HG02973 (cell line): Measurements from ENCODE around the gene EDARADD.
A peak's percentile ranks its signal among the peaks of the same experiment; 100 is the strongest.
"Not testable (repeated sequence)": the region's sequence is repeated elsewhere in the genome, so short reads cannot be mapped to it uniquely, and the experiment has no call there.

Experiments used
- ATAC-seq: cut with Tn5 transposase; IDR thresholded peaks from one replicate; pipeline ENCODE4 v1.9.1; 2021; ENCODE audit warnings: moderate library complexity; ENCODE audit not compliant: unreplicated experiment

Gene EDARADD

DNA sequence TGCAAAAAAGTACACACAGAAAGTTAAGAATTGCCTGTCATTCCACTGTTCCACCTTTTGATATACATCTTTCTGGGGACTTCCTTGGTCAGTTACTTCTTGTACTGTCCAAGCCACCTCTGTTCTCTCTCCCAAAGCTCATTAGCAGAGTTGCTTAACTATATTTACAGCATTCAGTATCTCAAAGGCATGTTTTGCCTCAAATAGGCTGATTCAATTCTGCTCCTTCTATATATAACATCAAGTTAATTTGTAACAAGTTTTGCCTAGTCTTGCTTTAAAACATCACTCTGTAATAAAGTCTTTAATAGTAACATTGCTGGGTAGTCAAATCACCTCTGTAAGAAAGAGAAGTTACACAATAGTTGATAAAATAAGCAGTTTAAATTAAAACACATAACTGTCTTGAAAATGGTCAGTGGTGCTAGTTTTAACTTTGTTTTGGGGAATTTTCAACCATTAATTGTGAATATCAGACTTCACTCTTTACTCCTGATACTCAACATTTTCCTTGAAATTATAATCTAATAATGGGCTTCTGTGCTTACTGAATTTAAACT is 35.7 kb downstream of the EDARADD start:
- ATAC-seq: no peak

DNA sequence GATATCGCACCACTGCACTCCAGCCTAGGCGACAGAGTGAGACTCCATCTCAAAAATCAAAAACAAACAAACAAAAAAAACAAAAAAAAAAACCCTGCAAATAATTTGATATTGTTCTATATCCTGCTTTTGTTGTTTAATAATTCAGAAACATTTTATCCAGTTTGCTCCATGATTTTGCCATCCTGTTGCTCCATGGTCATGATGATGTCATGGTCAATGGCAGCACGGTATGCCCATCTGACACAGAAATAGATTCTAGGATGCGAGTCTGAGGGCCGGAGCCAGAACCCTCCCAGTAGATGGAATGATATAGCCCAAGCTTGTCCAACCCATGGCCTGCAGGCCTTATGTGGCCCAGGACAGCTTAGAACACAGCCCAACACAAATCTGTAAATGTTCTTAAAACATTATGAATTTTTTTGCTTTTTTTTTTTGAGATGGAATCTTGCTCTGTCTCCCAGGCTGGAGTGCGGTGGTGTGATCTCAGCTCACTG is 39.8 kb downstream of the EDARADD start:
- ATAC-seq: no peak

DNA sequence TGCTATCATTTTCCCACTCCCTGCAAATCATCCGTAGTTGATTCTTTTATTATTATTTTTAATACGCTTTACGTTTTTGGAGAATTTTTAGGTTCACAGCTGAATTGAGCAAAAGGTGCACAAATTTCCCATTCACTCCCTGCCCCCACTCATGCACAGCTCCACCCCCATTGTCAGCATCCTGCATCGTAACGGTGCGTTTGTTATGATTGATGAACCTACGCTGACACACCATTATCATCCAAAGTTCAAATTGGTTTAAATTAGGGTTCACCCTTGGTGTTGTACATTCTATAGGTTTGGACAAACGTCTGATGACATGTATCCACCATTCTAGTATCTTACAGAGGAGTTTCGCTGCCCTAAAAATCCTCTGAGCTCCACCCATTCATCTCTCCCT is 44.5 kb downstream of the EDARADD start:
- ATAC-seq: no peak

DNA sequence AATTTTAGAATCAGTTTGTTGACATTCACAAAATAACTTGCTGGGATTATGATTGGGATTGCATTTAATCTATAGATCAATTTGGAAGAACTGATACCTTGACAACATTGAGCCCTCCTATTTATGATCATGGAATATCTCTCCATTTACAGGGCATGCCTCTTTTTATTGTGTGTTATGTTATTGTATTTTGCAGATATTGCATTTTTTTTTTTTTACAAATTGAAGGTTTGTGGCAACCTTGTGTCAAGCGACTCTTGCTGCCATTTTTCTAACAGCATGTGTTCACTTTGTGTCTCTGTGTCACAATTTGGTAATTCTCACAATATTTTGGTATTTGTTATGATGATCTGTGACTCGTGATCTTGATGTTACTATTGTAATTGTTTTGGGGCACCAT is 46.3 kb downstream of the EDARADD start:
- ATAC-seq: no peak

DNA sequence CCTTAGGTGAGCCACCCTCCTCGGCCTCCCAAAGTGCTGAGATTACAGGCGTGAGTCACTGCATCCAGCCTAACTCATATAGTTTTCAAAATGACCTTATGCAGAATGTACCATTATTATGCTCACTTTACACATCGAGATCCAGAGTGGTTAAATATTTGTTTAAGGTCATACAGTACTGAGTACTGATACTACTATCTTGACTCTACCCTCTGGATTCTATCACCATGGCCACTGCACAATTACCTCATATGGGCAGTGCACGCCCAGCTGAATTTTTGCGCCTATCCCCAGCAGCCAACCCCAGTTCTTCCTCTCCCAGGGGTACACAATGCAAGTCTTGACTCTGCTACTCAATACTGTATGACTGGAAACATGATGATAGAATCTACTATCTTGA is 56.7 kb downstream of the EDARADD start:
- no peak for ATAC-seq

DNA sequence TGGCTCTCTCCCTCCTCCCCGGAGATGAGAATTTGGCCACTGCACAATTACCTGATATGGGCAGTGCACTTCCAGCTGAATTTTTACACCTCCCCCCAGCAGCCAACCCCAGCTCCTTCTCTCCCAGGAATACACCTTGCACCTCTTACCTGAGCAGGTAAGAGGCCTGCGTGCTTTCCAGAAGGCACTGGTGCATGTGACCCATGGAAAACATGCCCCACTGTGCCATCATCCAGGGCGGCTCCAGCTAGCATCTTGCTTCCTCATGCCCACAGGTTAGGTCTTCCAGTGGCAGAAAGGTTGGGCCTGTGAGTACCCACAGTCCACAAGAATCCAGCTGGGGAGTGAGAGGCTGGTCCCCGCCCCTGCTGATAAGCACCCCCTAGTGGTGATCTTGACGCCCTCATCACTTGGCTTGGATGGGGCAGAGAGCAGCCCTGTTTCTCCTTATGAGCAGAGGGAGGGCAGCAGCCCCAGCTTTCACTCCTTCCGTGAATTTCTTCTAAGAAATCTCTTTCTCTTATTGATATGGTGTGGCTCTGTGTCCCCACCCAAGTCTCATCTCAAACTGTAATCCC is 57.8 kb downstream of the EDARADD start:
- peak; percentile 67 for ATAC-seq

DNA sequence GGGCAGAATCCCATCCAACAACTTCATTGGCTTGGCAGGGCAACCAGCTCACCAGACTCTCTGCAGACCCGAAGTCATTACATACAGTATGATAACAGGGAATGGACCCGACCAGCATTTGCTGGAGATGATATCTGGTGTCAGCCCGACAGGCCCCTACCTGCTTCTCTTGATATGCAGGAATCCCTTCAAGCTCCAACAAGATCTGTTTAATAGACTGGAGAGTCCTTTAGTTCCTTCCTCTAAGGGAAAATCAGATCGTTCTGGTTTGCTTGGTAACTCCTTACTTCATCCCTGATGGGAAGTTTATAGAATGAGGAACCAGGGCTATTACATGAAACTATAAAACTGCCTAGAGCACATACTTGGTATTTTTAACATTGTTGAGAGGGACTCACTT is 61.2 kb downstream of the EDARADD start:
- no peak for ATAC-seq

DNA sequence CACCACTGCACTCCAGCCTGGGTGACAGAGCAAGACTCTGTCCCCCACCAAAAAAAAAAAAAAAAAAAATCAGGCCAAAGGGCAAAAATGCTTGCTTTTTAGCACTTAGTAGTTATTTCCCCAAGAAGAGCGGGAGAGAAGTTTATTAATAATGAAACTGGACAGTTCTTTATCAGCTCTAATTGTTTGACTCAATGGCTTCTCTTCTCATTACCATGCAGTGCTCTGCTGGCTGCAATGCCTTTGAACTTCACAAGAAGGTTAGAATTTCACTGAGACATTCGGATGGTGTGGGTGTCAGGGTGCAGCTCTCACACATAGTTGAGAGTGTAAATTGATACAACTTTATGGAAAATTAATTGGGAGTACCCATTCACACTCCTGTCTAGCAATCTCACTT is 63.7 kb downstream of the EDARADD start:
- peak; percentile 73 for ATAC-seq

DNA sequence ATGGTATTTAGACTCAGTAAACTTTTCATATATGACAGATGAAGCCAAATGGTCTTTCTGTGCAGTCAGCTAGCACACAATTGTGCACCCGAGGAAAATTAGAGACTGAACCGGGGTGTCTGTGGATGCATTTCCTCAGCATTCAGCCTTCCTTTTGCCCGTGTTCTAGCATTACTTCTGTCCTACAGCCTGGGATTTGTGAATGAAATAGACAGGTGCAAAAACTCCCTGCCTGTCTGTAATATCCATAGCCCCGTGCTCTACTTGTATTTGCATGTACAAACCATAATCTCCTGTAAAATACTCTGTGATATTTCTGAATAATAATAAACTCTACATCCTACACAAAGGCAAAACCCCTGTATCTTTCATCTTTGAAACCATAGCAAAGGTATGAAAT is 64.9 kb downstream of the EDARADD start:
- no peak for ATAC-seq

DNA sequence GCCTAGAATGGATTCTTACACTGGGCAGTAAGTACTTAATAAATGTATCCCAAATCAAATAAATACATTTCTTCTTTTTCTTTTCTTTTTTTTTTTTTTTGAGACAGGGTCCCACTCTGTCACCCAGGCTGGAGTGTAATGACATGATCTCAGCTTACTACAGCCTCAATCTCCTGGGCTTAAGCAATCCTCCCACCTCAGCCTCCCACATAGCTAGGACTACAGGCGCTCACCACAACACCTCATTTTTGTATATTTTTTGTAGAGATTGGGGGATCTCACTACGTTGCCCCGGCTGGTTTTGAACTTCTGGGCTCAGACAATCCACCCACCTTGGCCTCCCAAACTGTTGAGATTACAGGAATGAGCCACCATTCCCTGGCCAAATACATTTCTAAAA is 66.0 kb downstream of the EDARADD start:
- ATAC-seq: no peak

DNA sequence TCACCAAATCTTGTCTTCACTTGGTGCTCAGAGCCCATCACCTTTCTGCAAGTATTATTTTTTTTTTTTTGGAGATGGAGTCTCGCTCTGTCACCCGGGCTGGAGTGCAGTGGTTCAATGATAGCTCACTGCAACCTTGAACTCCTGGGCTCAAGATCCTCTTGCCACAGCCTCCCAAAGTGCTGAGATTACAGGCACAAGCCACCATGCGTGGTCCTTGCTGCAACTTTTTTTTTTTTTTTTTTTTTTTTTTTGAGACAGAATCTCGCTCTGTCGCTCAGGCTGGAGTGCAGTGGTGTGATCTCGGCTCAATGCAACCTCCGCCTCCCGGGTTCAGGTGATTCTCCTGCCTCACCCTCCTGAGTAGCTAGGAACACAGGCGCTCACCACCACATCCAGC is 70.1 kb downstream of the EDARADD start:
- not testable (repeated sequence) for ATAC-seq

DNA sequence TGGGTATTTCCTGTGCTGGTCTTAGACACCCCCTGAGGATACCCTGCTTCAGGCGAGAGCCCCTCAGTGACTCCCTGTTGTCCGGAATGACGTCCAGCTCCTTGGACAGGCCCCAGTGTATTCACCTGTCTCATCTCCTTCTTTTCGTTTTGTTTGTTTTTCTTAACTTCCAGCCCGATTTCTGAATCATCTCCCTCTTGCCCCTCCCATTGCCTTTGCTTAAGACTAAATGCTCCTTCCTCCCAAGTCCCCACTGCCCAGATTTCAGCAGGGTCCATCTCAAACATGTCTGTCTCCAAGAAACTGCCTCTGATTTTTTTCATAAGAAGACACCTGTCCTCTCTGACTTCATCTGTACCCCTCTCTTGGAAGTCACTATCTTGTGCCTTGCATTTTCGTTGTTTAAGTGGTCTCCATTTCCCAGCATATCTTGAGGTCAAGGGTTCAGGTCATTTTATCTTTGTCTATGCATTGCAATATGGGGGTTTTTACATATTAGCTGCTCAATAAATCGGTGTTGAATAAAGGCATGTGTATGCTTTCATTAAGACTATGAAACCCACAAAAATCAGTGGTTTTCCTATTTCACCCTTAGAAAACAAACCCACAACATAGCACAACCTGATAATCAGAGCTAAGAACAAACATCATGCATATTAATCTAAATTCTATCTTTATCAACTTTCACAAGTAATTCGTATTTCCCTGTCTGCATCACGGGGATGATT is 71.3 kb downstream of the EDARADD start:
- no peak for ATAC-seq

DNA sequence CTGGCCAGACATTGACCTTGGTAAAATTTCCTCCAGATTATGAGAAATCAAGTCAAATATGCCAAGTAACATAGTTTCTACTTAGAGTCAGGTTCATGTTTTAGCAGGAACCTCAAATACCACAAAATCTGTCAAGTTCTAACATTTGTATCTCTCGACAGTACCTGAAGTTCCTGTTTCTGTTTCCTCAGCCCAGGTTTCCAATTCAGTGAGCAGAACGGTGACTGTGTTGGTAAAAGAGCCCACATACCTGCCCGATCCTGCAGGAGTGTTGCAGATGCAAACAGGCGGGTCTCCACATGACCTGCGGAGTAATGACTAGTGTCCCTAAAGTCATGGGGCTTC is 71.8 kb downstream of the EDARADD start:
- ATAC-seq: peak; percentile 93

DNA sequence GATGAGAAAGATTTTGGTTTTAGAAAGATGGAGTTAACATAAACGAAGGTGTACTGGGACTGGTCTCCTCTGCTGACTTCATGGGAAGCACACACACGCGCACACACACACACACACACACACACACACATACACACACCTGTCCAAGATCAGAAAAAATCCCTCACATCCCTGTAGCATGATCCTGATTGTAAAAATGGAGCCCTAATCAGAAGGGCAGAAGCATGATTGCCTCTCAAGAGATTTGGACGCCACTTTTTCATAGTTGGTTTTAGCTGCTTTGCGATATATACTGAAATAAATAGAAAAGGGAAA is 73.2 kb downstream of the EDARADD start:
- ATAC-seq: no peak

DNA sequence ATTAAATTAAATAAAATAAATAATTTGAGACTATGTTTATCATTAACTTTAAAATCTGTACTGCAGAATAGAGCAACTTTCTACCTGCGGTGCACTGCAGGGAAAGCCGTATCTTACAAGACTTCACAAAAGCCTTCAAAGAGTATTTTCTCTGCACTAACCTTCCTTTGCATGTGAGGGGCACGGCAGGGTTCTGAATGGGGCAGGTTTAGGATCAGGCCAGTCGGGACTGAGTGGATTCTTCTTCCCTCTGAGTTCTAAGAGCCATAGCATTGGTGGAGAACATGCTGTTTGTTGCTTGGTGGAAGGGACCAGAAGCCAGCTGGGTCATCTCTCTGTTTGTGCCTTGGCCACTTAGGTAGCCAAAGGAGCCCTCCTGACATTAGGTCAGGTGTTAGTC is 74.5 kb downstream of the EDARADD start:
- no peak for ATAC-seq

DNA sequence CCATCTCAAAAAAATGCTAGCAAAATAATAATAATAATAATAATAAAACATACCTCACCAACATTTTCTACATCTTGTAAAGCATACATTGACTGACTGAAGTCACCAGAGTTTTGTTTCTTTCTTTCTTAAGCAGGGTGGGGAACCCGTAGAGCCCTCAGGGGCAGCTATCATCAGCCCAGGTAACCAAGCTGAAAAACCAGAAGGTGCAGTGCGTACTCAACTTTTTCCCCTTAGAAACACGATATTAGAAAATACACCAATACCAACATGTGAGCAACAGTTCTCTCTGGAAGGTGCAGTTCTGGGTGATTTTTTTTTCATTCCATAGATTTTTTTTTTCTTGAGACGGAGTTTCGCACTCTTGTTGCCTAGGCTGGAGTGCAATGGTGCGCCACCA is 75.4 kb downstream of the EDARADD start:
- no peak for ATAC-seq

DNA sequence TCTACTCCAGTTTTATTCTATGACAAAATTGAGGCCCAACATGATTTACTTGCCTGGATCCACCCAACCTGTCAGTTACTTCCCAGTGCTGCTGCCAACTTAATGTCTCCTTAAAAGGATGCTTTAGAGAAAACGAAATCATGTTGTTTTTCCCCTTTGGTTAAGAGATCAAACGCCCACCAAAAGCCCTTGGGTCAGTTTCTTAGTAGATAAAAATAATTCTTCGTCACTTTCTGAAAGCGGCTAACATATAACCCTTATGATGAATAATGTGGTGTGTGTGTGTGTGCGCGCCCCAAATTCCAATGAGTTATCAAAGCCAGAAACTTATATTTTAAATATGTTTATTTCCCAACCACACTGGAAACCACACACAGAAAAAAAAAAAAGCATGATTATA is 77.0 kb downstream of the EDARADD start:
- no peak for ATAC-seq

DNA sequence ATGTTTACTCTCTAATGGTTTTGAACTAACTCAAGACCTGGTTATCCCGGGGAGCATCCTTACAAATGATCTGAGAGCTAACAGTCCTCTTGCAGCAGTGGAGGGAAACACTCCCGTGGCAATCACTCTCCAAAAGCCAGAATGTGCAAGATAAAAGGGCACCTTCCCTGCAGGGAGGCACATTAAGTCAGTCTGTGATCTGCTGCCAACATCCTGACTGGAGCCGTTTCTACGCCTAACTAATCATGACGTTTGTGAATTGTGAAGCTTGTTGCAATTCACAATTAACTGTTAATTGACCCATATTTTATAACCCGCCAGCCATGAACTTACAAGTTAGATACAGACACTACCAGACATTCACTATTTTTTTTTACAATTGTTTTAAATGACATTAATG is 77.6 kb downstream of the EDARADD start:
- ATAC-seq: no peak

DNA sequence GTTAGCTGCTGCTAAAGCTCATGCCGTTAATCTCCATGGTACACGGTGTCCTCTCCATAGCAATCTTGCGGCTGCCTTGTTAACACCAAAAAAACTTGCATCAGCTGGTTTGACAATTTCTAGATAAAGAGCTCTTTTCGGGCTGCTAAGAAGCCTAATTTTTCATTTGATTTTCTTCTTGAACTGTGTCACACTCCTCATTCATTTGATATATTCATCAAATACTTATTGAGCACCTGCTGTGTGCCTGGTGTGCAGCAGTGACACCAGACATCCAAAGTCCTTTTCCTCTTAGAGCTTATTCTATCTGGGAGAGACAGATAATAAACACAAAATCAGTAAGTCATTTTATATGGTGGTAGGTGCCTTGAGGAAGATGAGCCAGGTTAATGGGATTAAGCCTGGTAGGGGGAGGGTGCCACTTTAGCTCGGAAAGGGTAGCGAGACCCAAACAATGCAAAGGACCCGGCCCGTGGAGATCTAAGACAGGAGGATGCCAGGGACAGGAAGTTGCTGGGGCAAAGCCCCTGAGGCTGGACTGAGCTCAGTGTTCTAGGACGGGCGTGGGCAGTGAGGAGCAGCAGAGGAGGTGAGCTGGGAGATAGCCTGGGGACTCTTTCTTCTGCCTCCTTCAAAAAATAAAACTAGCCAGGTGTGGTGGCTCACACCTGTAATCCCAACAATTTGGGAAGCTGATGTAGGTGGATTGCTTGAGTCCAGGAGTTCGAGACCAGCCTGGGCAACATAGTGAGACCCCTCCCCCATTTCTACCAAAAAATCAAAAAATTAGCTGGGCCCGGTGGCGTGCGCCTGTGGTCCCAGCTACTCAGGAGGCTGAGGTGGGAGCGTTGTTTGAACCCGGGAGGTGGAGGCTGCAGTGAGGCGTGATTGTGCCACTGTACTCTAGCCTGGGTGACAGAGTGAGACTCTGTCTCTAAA is 79.0 kb downstream of the EDARADD start:
- no peak for ATAC-seq

DNA sequence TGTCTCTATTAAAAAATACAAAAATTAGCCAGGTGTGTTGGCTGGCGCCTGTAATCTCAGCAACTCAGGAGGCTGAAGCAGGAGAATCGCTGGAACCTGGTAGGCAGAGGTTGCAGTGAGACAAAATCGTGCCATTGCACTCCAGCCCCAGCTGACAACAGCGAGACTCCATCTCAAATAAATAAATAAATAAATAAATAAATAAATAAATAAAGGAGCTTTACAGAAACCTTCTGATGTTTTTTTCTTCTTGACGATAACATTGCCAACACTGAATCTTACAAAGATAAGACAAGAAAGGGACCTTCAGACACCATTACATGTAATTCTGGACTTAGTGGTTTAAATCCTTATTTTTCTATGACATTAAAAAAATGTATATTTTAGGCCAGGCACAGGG is 81.9 kb downstream of the EDARADD start:
- ATAC-seq: no peak

DNA sequence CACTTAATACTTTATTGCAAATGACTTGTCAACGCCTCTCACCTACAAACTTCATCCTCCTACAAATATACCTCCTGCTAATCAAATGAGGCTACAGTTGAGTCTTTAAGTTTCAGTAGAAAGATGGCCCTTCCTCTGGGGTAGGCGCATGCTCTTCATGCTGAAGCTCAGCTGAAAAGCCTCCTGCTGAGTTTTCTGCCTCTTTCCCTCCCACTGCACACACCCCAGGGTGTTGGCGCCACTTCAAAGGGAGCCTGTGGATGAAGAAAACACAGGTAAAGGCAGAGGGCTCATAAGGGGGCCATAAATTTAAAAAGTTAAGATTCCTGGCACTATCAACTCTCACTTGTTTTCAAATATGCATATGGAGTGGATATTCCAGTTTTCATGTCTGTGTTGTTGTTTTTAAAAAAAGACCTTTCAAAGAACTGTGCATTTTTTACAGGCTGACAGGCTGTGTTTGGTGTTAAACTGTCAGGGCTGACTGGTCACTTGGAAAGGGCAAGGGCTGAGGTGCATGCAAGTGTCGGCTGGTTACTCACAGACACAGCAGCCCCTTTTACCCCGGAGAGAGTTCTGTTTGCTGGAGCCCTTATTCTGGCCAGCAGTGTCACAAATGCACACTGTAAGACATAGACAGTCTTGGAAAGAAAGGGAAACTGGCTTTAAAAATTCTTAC is 86.8 kb downstream of the EDARADD start:
- ATAC-seq: no peak
